RWPE1 (cell line): ENCODE measurements around the gene FRMD4A.

Experiments used
- CTCF ChIA-PET: fragments of 350-600 bp; sonication (Branson Sonifier 250); formaldehyde crosslinking; extraction: SDS; loops from one replicate; lab custom pipeline; 2021; lab: Yijun Ruan, JAX
- POLR2A ChIA-PET: fragments of 400-600 bp; formaldehyde crosslinking; extraction: SDS; loops from one replicate; lab custom pipeline; 2020; ENCODE audit warnings: antibody characterized with exemption; ENCODE audit not compliant: low non-redundant PET; lab: Yijun Ruan, JAX
- DNase-seq: peaks from one replicate; pipeline ENCODE4 v3.0.0; 2012; ENCODE audit warnings: low spot score
- H3K27ac ChIP-seq: fragments of 450-650 bp; 2 replicates; pipeline ENCODE4 v1.5.1; 2017
- TF ChIP-seq, protein P1 (sequence below): fragments of 450-650 bp; conservative IDR thresholded peaks from 2 replicates; pipeline ENCODE4 v1.5.1; 2017; ENCODE audit warnings: low read depth, mild to moderate bottlenecking

The FRMD4A gene

DNA sequence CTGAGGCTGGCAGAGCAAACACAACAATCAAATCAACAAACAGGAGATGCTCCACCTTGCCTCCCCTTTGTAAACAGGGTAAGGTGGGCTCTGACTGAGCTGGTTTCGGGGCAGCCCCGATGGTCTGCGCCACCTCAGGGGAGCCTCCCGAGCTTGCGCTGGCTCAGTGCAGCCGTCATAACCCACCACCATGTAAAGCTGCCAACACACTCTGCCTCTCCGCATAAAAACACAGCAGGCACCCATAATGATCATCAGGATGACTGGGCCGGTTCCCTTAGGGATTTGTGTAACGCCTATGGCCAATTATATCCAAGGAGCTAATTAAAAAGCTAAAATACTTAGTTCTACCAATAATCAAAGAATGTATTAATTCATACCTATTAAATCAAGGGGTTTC, 619.4 kb downstream of the FRMD4A start:
- TF ChIP-seq, protein P1, sequence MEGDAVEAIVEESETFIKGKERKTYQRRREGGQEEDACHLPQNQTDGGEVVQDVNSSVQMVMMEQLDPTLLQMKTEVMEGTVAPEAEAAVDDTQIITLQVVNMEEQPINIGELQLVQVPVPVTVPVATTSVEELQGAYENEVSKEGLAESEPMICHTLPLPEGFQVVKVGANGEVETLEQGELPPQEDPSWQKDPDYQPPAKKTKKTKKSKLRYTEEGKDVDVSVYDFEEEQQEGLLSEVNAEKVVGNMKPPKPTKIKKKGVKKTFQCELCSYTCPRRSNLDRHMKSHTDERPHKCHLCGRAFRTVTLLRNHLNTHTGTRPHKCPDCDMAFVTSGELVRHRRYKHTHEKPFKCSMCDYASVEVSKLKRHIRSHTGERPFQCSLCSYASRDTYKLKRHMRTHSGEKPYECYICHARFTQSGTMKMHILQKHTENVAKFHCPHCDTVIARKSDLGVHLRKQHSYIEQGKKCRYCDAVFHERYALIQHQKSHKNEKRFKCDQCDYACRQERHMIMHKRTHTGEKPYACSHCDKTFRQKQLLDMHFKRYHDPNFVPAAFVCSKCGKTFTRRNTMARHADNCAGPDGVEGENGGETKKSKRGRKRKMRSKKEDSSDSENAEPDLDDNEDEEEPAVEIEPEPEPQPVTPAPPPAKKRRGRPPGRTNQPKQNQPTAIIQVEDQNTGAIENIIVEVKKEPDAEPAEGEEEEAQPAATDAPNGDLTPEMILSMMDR, result no peak
- DNase-seq, result no peak
- no peak overlapping the region for H3K27ac ChIP-seq
- ChIA-PET CTCF (interaction anchor here (0.6 kb wide), 1 partner anchor 116 kb away, joined by 3 read pairs; no protein-coding TSS in a partner anchor), POLR2A (no interaction called here)

DNA sequence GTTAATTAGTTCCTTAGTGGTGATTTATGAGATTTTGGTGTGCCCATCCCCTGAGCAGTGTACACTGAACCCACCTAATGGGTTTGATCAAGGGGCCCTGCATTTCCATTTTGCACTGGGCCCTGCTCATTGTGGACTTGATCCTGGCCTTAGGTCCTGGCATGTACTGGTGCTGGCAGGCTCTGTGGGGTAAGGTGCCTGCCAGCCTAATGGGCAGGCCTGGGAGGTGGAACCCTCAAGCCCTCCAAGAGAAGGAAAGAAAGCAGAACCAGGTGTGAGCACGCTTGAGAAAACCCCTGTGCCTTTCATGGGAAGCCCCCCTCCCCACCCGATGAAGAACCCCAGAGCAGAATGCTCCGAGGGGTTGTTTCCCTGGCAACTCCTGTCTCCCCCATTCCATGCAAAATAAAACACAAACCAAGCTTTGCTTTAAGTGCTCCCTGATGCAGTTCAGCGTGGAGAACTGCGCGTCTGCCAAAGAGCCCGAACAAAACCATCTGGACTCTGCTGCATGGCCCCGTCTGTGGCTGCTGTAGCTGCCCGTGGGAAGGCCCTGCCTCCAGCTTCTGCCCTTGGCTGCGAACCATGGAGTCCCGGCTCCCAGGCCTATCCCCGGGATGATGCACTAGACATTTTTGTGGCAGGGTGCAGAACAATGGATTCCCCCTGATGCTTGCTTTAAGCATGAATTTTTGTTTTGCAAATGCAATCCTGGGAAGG, 620.6 kb downstream of the FRMD4A start:
- no peak overlapping the region for H3K27ac ChIP-seq
- CTCF ChIA-PET, result no interaction called here
- no peak for DNase-seq
- TF ChIP-seq, protein P1, result no peak
- POLR2A ChIA-PET, result no interaction called here

DNA sequence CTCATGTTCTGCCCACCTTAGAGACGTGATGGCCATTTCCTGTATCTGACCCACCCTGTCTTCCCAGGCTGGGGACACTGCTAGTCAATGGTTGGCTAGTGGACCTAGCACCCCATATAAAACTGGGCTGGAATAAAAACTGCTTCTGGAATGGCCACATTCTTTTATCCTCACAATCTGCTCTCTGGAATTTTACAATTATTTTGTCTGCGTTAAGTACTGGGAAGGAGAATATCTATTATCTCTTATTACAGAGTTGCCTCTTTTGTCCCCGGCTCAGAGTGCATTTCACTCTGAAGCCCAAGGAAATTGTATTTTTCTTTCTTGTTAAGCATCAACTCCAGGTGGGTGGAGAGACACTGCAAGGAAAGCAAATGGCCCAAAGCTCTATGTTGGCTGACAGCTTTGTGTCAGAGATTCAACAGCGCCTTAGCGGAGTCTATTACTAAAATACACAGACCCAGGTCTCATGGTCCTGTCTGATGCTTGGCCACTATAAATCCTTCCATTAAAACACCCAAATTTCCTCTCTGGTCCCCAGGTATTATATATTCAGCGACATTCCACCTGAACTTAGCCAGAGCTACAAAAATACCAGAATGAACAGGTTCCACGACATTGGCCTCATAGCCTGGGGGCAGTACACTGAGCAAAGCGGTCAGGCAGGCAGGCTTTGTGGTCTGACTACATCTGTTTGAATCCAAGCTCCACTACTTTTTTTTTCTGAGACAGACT, 622.3 kb downstream of the FRMD4A start:
- POLR2A ChIA-PET, result no interaction called here
- peak; percentile 59 for DNase-seq
- CTCF ChIA-PET, result no interaction called here
- TF ChIP-seq, protein P1, result no peak
- H3K27ac ChIP-seq, result peak overlapping the region; percentile 84

DNA sequence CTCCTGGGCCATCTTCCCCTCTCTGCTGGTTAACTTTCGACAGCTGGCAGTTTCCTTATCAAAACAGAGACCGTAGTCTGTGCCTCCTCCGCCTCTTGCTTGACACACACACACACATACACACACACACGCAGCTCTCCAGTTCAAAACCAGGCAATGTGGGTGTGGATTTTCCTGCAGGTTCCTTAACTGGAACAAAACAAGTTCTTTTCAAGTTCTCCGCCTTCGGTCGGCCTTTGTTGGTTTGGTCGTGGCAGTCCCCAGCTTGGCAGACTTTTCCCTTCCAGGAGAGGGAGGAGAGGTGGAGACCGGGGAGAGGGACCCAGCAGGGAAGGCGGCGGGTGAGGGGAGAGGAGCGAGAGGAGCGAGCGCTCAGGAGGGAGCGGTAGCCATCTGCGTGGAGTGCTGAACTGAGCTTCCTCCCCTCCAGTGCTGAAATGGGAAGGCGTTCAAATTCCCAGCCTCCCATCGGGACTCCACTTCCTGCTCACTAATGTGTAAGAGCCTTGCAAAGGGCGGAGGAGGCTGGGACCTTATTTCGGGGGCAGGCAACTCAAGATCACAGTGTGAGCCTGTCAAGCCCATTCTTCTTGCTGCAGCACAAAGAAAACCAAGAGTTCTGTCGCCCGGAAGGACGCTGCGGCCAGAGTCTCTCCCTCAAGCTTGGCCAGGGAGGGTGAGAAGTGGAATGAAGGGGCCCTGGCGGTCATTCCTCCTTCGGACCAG, 623.4 kb downstream of the FRMD4A start:
- peak overlapping the region; percentile 84 for H3K27ac ChIP-seq
- DNase-seq, result peak; percentile 79
- POLR2A ChIA-PET, result interaction anchor here (1.0 kb wide), 1 partner anchor 11 kb away, joined by 4 read pairs; no protein-coding TSS in a partner anchor
- TF ChIP-seq, protein P1, result no peak
- CTCF ChIA-PET, result interaction anchor here (0.7 to 0.9 kb wide), 2 partner anchors 48 to 245 kb away, joined by 3 to 4 read pairs; no protein-coding TSS in a partner anchor

DNA sequence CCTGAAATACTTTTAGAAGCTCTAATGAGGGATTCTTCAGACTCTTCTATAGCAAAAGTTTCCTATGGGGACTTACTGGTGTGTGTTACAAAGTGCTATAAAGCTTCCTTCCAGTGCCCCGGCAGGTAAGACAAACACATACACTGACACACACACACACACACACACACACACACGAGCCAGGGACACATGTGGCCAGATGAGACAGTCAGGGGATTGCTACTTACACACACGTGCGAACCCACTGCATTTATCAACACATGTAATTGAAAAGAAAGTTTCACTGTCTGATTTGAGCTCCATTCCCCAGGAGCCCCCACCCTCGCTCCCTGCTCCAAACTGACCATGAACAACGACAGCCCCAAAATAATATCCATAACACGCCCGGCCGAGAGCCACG, 624.1 kb downstream of the FRMD4A start:
- peak; percentile 27 for DNase-seq
- ChIA-PET POLR2A (interaction anchor here (0.6 kb wide), 1 partner anchor 45 kb away, joined by 3 read pairs; no protein-coding TSS in a partner anchor), CTCF (interaction anchor here (0.6 to 0.9 kb wide), 3 partner anchors 15 to 244 kb away, joined by 3 to 4 read pairs (median 3); no protein-coding TSS in a partner anchor)
- H3K27ac ChIP-seq, result peak overlapping the region; percentile 84
- TF ChIP-seq, protein P1, result no peak

DNA sequence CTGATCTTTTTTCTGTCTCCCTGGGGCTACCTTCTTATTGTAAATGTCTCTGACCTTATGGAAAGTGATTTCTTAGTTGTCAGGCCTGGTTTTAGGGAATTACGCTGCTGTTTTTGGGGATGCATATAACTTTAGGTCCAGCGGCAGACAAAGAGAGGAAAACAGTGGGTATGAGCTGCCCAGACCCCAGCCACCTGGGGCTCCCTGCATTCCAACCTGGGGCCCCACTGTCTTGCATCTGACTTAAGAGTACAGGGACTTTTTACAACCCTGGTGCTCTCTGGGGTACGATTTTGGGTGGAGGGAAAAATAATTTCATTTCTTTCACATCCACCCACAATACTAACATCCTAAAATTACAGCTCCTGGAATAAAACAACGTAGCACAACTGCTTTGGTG, 624.5 kb downstream of the FRMD4A start:
- peak overlapping the region; percentile 84 for H3K27ac ChIP-seq
- CTCF ChIA-PET, result interaction anchor here (0.6 kb wide), 1 partner anchor 15 kb away, joined by 3 read pairs; no protein-coding TSS in a partner anchor
- no peak for DNase-seq
- POLR2A ChIA-PET, result interaction anchor here (0.6 kb wide), 1 partner anchor 44 kb away, joined by 3 read pairs; no protein-coding TSS in a partner anchor
- TF ChIP-seq, protein P1, result no peak
